Cardiac fibroblast (primary cell): ENCODE measurements around the gene ZBTB8OS.
"Not testable (repeated sequence)": the region's sequence is repeated elsewhere in the genome, so short reads cannot be mapped to it uniquely, and the experiment has no call there.

Experiments used
- DNase-seq, 2 donors: peaks; one replicate each; pipeline versions ENCODE4 v3.0.0 to v3.0.0-alpha.2; 2010; ENCODE audit warnings: low read depth in 2 of 2
- H3K4me3 ChIP-seq, 2 donors: replicated peaks in 1 of 2; 1 replicate in 1 of 2; 2 replicates in 1 of 2; pipeline ENCODE4 v1.5.1; 2011; ENCODE audit warnings: low read depth in 2 of 2, low read length in 2 of 2, mild to moderate bottlenecking in 2 of 2, moderate library complexity in 1 of 2
- TF ChIP-seq, protein P1 (sequence below): IDR thresholded peaks from one replicate; pipeline ENCODE4 v1.5.1; 2011; ENCODE audit warnings: low read depth, mild to moderate bottlenecking, low read length, inconsistent platforms

The ZBTB8OS gene

DNA sequence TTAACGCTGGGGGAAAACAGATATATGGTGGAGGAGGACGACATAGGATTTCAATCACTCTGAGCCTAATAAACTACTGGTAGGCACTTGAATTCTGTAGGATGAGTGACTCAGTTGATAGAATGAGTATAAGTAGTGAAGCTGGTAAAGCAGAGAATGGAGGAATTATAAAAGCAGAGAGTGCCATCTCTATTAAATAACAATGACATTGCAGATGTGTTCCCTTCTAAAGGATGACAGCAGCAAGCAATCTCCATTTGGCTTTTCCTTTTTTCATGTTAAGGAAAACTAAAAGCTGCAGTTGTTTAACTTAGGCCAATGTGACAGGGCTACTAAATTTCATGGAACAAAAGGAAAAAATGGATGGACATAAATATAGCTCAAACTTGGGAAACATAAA is 17.5 kb downstream of the ZBTB8OS start:
- no peak overlapping the region for H3K4me3 ChIP-seq
- TF ChIP-seq, protein P1, sequence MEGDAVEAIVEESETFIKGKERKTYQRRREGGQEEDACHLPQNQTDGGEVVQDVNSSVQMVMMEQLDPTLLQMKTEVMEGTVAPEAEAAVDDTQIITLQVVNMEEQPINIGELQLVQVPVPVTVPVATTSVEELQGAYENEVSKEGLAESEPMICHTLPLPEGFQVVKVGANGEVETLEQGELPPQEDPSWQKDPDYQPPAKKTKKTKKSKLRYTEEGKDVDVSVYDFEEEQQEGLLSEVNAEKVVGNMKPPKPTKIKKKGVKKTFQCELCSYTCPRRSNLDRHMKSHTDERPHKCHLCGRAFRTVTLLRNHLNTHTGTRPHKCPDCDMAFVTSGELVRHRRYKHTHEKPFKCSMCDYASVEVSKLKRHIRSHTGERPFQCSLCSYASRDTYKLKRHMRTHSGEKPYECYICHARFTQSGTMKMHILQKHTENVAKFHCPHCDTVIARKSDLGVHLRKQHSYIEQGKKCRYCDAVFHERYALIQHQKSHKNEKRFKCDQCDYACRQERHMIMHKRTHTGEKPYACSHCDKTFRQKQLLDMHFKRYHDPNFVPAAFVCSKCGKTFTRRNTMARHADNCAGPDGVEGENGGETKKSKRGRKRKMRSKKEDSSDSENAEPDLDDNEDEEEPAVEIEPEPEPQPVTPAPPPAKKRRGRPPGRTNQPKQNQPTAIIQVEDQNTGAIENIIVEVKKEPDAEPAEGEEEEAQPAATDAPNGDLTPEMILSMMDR: no peak
- no peak for DNase-seq

DNA sequence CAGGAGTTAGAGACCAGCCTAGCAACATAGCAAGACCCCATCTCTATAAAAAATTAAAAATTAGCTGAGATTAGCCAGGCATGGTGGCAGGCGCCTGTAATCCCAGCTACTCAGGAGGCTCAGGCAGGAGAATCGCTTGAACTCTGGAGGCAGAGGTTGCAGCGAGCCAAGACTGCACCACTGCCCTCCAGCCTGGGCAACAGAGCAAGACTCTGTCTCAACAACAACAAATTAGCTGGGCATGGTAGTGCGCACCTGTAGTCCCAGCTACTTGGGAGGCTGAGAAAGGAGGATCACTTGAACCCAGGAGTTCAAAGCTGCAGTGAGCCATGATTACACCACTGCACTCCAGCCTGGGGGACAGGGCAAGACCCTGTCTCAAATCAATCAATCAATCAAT is 20.2 kb downstream of the ZBTB8OS start:
- H3K4me3 ChIP-seq, DNase-seq: not testable (repeated sequence)

DNA sequence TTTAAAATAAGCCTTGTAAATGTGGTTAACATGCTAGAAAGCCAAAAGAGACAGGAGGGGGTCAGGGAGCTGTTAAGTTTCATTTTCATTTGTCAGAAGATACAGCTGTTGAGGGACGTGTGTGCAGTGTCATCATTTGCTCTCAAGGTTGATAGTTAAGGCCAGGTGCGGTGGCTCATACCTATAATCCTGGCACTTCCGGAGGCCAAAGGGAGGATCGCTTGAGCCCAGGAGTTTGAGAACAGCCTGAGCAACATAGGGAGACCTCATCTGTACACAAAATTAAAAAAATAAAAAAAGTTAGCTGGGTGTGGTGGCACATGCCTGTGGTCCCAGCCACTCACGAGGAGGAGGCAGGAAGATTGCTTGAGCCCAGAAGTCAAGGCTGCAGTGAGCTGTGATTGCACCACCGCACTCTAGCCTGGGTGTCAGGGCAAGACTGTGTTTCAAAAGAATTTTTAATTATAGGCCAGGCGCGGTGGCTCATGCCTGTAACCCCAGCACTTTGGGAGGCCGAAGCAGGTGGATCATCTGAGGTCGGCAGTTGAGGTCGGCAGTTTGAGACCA is 22.7 kb downstream of the ZBTB8OS start:
- no peak overlapping the region for H3K4me3 ChIP-seq
- TF ChIP-seq, protein P1: no peak
- DNase-seq: no peak

DNA sequence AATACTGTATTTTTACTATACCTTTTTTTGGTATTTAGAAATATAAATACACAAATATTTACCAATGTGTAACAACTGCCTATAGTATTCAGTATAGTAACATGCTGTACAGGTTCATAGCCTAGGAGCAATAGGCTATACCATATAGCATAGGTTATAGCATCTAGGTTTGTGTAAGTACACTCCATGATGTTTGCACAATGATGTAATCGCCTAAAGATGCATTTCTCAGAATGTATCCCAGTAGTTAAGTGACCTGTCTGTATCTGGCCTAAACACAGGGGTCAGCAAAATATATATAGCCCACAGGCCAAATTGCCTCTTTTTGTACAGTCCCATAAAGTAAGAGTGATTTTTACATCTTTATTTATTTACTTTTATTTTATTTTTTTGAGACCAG is 24.2 kb downstream of the ZBTB8OS start:
- no peak for DNase-seq
- TF ChIP-seq, protein P1: no peak
- no peak overlapping the region for H3K4me3 ChIP-seq

DNA sequence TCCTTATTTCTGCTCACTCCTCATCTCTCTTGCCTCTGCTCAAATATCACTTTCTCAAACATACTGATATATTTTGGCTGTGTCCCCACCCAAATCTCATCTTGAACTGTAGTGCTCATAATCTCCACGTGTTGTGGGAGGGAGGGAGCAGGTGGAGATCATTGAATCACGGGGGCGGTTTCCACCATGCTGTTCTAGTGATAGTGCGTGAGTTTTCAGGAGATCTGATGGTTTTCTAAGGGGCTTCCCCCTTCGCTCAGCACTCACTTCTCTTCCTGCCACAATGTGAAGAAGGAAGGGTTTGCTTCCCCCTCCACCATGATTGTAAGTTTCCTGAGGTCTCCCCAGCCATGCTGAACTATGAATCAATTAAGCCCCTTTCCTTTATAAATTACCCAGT is 26.6 kb downstream of the ZBTB8OS start:
- H3K4me3 ChIP-seq: no peak overlapping the region
- no peak for DNase-seq

DNA sequence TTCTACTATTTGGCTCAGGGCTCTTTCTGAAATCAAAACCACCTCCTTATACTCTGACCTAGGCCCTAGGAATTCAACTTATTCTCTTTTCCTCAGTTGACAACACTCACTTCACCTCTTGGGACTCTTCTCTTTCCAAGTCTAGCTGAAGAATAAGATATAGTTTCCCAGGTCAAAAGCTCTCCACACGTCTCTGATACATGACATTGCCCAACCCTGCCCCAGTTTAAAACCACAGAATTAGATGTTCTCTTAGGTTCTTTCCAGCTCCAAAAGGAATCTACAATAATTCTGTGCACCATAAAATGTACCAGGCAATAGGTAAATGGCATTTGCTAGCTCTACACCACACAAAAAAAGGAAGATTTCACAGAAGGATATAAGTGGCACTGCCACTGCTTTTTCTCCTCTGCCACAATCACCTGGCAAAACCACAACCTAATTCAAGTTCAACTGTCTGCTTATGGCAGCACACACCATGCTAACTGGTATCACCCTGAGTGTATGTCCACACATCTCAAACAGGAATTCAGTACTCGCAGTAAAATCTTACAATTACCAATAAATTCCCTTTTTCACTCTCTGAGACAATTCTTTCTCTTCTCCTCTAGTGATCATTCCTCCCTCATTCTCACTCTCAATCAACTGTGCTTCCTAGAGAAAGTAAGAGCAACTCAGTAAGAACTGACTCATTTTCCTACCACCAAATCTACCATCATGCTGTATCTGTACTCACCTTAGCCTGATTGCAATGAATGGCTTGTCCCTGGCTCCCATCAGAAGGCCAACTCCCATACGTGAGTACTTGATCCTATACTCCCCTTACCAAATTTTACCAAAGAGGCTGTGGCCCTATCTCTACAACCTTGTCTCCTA is 27.3 kb downstream of the ZBTB8OS start:
- no peak overlapping the region for H3K4me3 ChIP-seq
- no peak for DNase-seq
- TF ChIP-seq, protein P1: no peak

More for the DNA sequence above, 26.6 kb downstream of the ZBTB8OS start:
- TF ChIP-seq, protein P1: no peak

DNA sequence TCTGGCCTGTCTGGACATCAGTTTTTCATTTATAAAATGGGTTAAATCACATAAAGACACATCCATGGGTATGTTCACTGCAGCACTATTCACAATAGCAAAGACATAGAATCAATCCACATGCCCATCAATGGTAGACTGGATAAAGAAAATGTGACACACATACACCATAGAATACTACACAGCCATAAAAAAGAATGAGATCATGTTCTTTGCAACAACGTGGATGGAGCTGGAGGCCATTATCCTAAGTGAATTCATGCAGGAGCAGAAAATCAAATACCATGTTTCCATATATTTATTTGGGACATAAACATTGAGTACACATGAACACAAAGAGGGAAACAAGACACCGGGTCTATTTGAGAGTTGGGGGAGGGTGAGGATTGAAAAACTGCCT is 28.1 kb downstream of the ZBTB8OS start:
- no peak for DNase-seq
- H3K4me3 ChIP-seq: no peak overlapping the region
- TF ChIP-seq, protein P1: no peak
